OCI-LY7 (cell line): Measurements from ENCODE around the gene CRYL1. TPM values are rescaled to one million over a fixed set of nuclear protein-coding genes. Genes with fewer than 3 reads are reported as not detected.

Experiments
- BruUV-seq: library from RNA; stranded (reverse); fragments of 400-500 nt; replicated peaks from 2 replicates; lab custom pipeline; 2021; lab: Mats Ljungman, UMichigan
- CTCF ChIA-PET: fragments of 300-600 bp; sonication (Branson Sonifier 250); formaldehyde crosslinking; loops from one replicate; lab custom pipeline; 2022; ENCODE audit warnings: antibody characterized with exemption; ENCODE audit not compliant: unreplicated experiment; lab: Charles Lee
- POLR2A ChIA-PET: fragments of 300-600 bp; sonication (Branson Sonifier 250); formaldehyde crosslinking; loops from one replicate; lab custom pipeline; 2022; ENCODE audit warnings: antibody characterized with exemption; lab: Charles Lee
- DNase-seq: peaks from one replicate; pipeline ENCODE4 v3.0.0-alpha.2; 2015; ENCODE audit warnings: low spot score
- H2AFZ ChIP-seq: fragments of 200-600 bp; sonication (generic), shearing (Covaris generic); 2 replicates; pipeline ENCODE4 v1.6.1; 2014; ENCODE audit warnings: mild to moderate bottlenecking, antibody characterized with exemption, low read length, moderate library complexity
- H3K27ac ChIP-seq: fragments of 200-600 bp; sonication (generic); 2 replicates; pipeline ENCODE4 v1.5.1; 2014; ENCODE audit warnings: mixed run types, low read depth, mild to moderate bottlenecking, moderate library complexity, low read length, inconsistent platforms; ENCODE audit not compliant: poor library complexity, severe bottlenecking
- H3K36me3 ChIP-seq: fragments of 200-600 bp; sonication (generic); 2 replicates; pipeline ENCODE4 v1.6.1; 2014; ENCODE audit warnings: mild to moderate bottlenecking, antibody characterized with exemption, low read length, moderate library complexity, mixed read lengths; ENCODE audit not compliant: insufficient read depth
- H3K4me1 ChIP-seq: fragments of 200-600 bp; sonication (generic); 2 replicates; pipeline ENCODE4 v1.5.1; 2014; ENCODE audit warnings: mild to moderate bottlenecking, low read length; ENCODE audit not compliant: insufficient read depth, poor library complexity, severe bottlenecking
- H3K4me2 ChIP-seq: fragments of 200-600 bp; sonication (generic); 2 replicates; pipeline ENCODE4 v1.6.1; 2014; ENCODE audit warnings: mild to moderate bottlenecking, low read length
- H3K4me3 ChIP-seq: fragments of 200-600 bp; sonication (generic); 2 replicates; pipeline ENCODE4 v1.5.1; 2014; ENCODE audit warnings: mild to moderate bottlenecking, low read depth, low read length; ENCODE audit not compliant: poor library complexity, severe bottlenecking
- H3K79me2 ChIP-seq: fragments of 200-600 bp; sonication (generic); 2 replicates; pipeline ENCODE4 v1.6.1; 2016; ENCODE audit warnings: low read depth, mild to moderate bottlenecking, low read length, moderate library complexity, mixed read lengths; ENCODE audit not compliant: insufficient read depth
- H3K9me2 ChIP-seq: fragments of 200-600 bp; sonication (generic); 2 replicates; pipeline ENCODE4 v1.6.1; 2016; ENCODE audit warnings: mild to moderate bottlenecking, low read length, mixed read lengths; ENCODE audit not compliant: insufficient read depth
- H3K9me3 ChIP-seq: fragments of 200-600 bp; sonication (generic); 2 replicates; pipeline ENCODE4 v1.6.1; 2014; ENCODE audit warnings: mild to moderate bottlenecking, mixed run types, low read length, mixed read lengths
- H4K20me1 ChIP-seq: fragments of 200-600 bp; sonication (generic); 2 replicates; pipeline ENCODE4 v1.6.1; 2014; ENCODE audit warnings: mild to moderate bottlenecking, antibody characterized with exemption, low read length, moderate library complexity, mixed read lengths; ENCODE audit not compliant: insufficient read depth
- CTCF ChIP-seq: fragments of 200-600 bp; sonication (generic); conservative IDR thresholded peaks from 2 replicates; pipeline ENCODE4 v1.5.1; 2014; ENCODE audit warnings: mild to moderate bottlenecking, antibody characterized with exemption, low read length, moderate library complexity, mixed read lengths
- EZH2phosphoT487 ChIP-seq: fragments of 200-600 bp; sonication (generic); IDR thresholded peaks from 2 replicates; pipeline ENCODE4 v1.6.1; 2018; ENCODE audit warnings: low read depth, borderline replicate concordance, mild to moderate bottlenecking, mixed run types, antibody characterized with exemption, low read length, moderate library complexity, mixed read lengths
- intact Hi-C: fragments of 100-400 bp; cut with micrococcal nuclease; formaldehyde crosslinking; loops from one replicate; pipeline ENCODE4 v1.10.0; 2022; ENCODE audit not compliant: unreplicated experiment
- total RNA-seq, 2 experiments: library from RNA; depleted of rRNA in 1 of 2; stranded (reverse); fragments of >200 nt in 1 of 2; shearing (Covaris generic) in 1 of 2; gene quantifications; 2 replicates each; pipeline ENCODE4 v1.2.3, GENCODE V29; 2014 to 2022

CRYL1 gene
- total RNA-seq, 2 experiments from 2014 or later: not detected

GRCh38 chr13:20470136-20470535 lies 55.5 kb downstream of the CRYL1 start:
- CTCF ChIA-PET: no interaction called here
- intact Hi-C loops: no loop called here
- Histone ChIP-seq H3K9me3 (no peaks in the 10 kb centered on the region), H3K79me2 (no peaks in the 10 kb centered on the region), H3K4me3 (no peak overlapping the region), H4K20me1 (no peaks in the 10 kb centered on the region), H3K4me2 (no peak overlapping the region), H3K27ac (no peak overlapping the region), H3K9me2 (no peaks in the 10 kb centered on the region), H3K4me1 (no peaks in the 10 kb centered on the region), H2AFZ (no peak overlapping the region), H3K36me3 (no peaks in the 10 kb centered on the region)
- no TSS peak for BruUV-seq
- no peak for DNase-seq
- TF ChIP-seq CTCF (no peak), EZH2phosphoT487 (no peak)
- POLR2A ChIA-PET: interaction anchor here (1.3 kb wide), 1 partner anchor 14 kb away, joined by 12 read pairs; no protein-coding TSS in a partner anchor

DNA sequence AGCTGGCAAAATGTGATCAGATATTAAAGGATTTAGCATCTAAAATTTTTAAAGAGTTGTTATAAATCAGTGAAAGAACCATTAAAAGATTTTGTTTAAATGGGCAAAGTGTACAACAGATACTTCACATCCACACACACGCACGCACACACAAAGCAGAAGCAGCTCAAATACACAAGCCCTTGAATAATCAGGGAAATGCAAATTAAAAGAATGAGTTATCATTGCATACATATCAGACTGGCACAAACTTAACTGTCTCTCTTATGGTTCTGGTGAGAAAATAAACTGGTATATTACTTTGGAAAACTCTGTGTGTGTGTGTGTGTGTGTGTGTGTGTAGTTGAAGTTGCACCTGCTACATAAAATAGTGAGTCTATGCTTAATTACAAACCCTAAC lies 59.3 kb downstream of the CRYL1 start:
- CTCF ChIA-PET: no interaction called here
- H3K79me2 ChIP-seq: no peaks in the 10 kb centered on the region
- no peak overlapping the region for H2AFZ ChIP-seq
- H3K4me3 ChIP-seq: no peak overlapping the region
- no peak for TF ChIP-seq CTCF
- no peak for TF ChIP-seq EZH2phosphoT487
- intact Hi-C loops: no loop called here
- H3K36me3 ChIP-seq: no peaks in the 10 kb centered on the region
- no peaks in the 10 kb centered on the region for H3K4me1 ChIP-seq
- DNase-seq: no peak
- H3K9me2 ChIP-seq: no peaks in the 10 kb centered on the region
- no TSS peak for BruUV-seq
- no peak overlapping the region for H3K27ac ChIP-seq
- no peaks in the 10 kb centered on the region for H3K9me3 ChIP-seq
- no peak overlapping the region for H3K4me2 ChIP-seq
- POLR2A ChIA-PET: no interaction called here
- H4K20me1 ChIP-seq: no peaks in the 10 kb centered on the region

- Histone ChIP-seq H3K4me3 (no peak overlapping the region), H3K9me3 (no peaks in the 10 kb centered on the region), H2AFZ (no peak overlapping the region), H3K4me1 (no peaks in the 10 kb centered on the region), H4K20me1 (no peaks in the 10 kb centered on the region), H3K4me2 (no peak overlapping the region), H3K9me2 (no peaks in the 10 kb centered on the region), H3K36me3 (no peaks in the 10 kb centered on the region), H3K79me2 (no peaks in the 10 kb centered on the region), H3K27ac (no peak overlapping the region)
- no TSS peak for BruUV-seq
- CTCF ChIA-PET: no interaction called here
- intact Hi-C loops: no loop called here
- TF ChIP-seq CTCF (no peak), EZH2phosphoT487 (no peak)
- DNase-seq: no peak
- POLR2A ChIA-PET: no interaction called here
Measured at GRCh38 chr13:20465218-20465879, 60.3 kb downstream of the CRYL1 start.
